ENCODE data around the gene ABCC1. TPM values are rescaled to one million over a fixed set of nuclear protein-coding genes. Genes with fewer than 3 reads are reported as not detected.

Gene ABCC1
- total and polyA plus RNA-seq, 2 of the 4 experiments (the other 2 are of a cell fraction) = 39.4 to 66.0 TPM

- no peak overlapping the region for H2BK120ac ChIP-seq (ENCODE audit: low read depth, low read length)
- peak overlapping the region; percentile 63 for H3K14ac ChIP-seq (replicated peaks; ENCODE audit: low read depth, low read length)
- TF ChIP-seq CHD1 (IDR thresholded peaks at IDR 0.05; ENCODE audit: low read depth, low read length) = no peak
- no peak for TF ChIP-seq BHLHE40 (IDR thresholded peaks at IDR 0.05; ENCODE audit: low read depth, low read length)
- no peak for TF ChIP-seq CTCF (conservative IDR thresholded peaks at IDR 0.05; ENCODE audit: low read depth, low read length)
- TF ChIP-seq CEBPB (IDR thresholded peaks at IDR 0.05; ENCODE audit: low read depth, low read length) = no peak
- no peak for TF ChIP-seq SMC3 (IDR thresholded peaks at IDR 0.05; ENCODE audit: low read depth, low read length)
- TF ChIP-seq FOS (IDR thresholded peaks at IDR 0.05; ENCODE audit: low read depth, low read length) = no peak
- no peak for TF ChIP-seq POLR2A (IDR thresholded peaks at IDR 0.05; ENCODE audit: low read depth, low read length)
- no peak for TF ChIP-seq USF2 (IDR thresholded peaks at IDR 0.05; ENCODE audit: low read depth, low read length)
- H3K9ac ChIP-seq (ENCODE audit: low read depth, low read length) = no peak overlapping the region
- intact Hi-C loops (cut with micrococcal nuclease) = loop anchor here (5.0 kb wide), 1 partner anchor 73 kb away; no protein-coding TSS in a partner anchor
- no peak for DNase-seq
- 0 out of 4 replicates have a peak overlapping the region, but pooled peaks of 1 of the 2 experiments have one; percentile 2 for H4K8ac ChIP-seq (ENCODE audit: low read depth in 2 of 2, low read length in 2 of 2)
- no TSS peak for BruUV-seq (replicated peaks)
- peak overlapping the region; percentile 7 for H2BK5ac ChIP-seq (ENCODE audit: low read depth, low read length, poor library complexity, severe bottlenecking)
- H2BK15ac ChIP-seq (ENCODE audit: low read depth, low read length) = no peak overlapping the region
- CTCF ChIA-PET = no interaction called here
- peak overlapping the region; percentile 77 for H2AK9ac ChIP-seq (replicated peaks; ENCODE audit: low read depth, low read length, poor library complexity)
- no peak overlapping the region for H2BK20ac ChIP-seq (ENCODE audit: low read depth, low read length)
- no peak for ATAC-seq (ENCODE audit: low read depth)
- peak overlapping the region; percentile 13 for H3K23ac ChIP-seq (ENCODE audit: low read depth, low read length)
- H4K20me1 ChIP-seq (ENCODE audit: insufficient read depth, low read length) = peaks cover 90% of the 10 kb centered on the region
- POLR2A ChIA-PET (ENCODE audit: unreplicated experiment) = no interaction called here
- H3K27ac ChIP-seq (ENCODE audit: insufficient read depth, low read length) = peak overlapping the region; percentile 13; the same call in 1 of the 2 replicates
- in situ Hi-C loops (cut with MboI; ENCODE audit: low sequenced_read_pairs) = no loop called here
- whole genome bisulfite sequencing, 2 experiments (ENCODE audit: extremely low coverage in 2 of 2, insufficient read length in 1 of 2) = 85% methylated on average over 3 of the region's 17 CpGs; no CpG with 5 or more reads in 1 of the 2 experiments
- H3K79me1 ChIP-seq (ENCODE audit: low read depth in 1 of 2, low read length in 2 of 2) = peaks cover 5 to 80% of the 10 kb centered on the region in 2 experiments; a peak in 3 of 4 replicates
- no peak overlapping the region for H3K18ac ChIP-seq (ENCODE audit: low read depth, low read length)
- peaks cover 23% of the 10 kb centered on the region; the same call in 1 of the 2 replicates for H3K36me3 ChIP-seq (ENCODE audit: control insufficient read depth, insufficient read depth, low read length)
- peak overlapping the region; percentile 33; the same call in 1 of the 2 replicates for H3K4me2 ChIP-seq (ENCODE audit: low read depth, low read length)
- H3K27me3 ChIP-seq (ENCODE audit: control insufficient read depth, insufficient read depth, low read length) = no peaks in the 10 kb centered on the region
- H3K4ac ChIP-seq (ENCODE audit: low read depth, low read length) = peak overlapping the region; percentile 25; the same call in 1 of the 2 replicates
- H2AK5ac ChIP-seq (ENCODE audit: low read depth, low read length) = peak overlapping the region; percentile 40; the same call in 1 of the 2 replicates
- no peak overlapping the region; the same call in 1 of the 2 replicates for H4K91ac ChIP-seq (ENCODE audit: insufficient read depth, low read depth, low read length)
- peaks cover 23% of the 10 kb centered on the region for H3K4me1 ChIP-seq (ENCODE audit: control insufficient read depth, insufficient read depth, low read length)
- peaks cover 51% of the 10 kb centered on the region for H3K9me1 ChIP-seq (ENCODE audit: insufficient read depth, low read length)
- dilution Hi-C loops (cut with HindIII; ENCODE audit: low sequenced_read_pairs, unreplicated experiment) = no loop called here
- H2AFZ ChIP-seq (replicated peaks; ENCODE audit: low read length, poor library complexity) = no peak overlapping the region
- no peaks in the 10 kb centered on the region for H3K9me3 ChIP-seq (ENCODE audit: control insufficient read depth, insufficient read depth, low read length)
- H3K4me3 ChIP-seq (ENCODE audit: insufficient read depth, low read depth, low read length) = no peak overlapping the region
- no peak overlapping the region for H3K56ac ChIP-seq (ENCODE audit: extremely low read depth, insufficient read depth, low read length)
- no peak overlapping the region for H4K5ac ChIP-seq (ENCODE audit: low read depth, low read length)
Observed at GRCh38 chr16:15953929-15954813, 4.8 kb downstream of the ABCC1 start.

Measured in IMR-90 (cell line).